ENCODE data around the gene CEP170B. TPM values are rescaled to one million over a fixed set of nuclear protein-coding genes. Genes with fewer than 3 reads are reported as not detected.

Gene CEP170B
- total and polyA plus RNA-seq, 2 donors (not counting 1 experiment from before 2014, with no cell fraction given) = 0.16 to 0.59 TPM

GRCh38 chr14:104869669-104870367 lies 4.8 kb downstream of the CEP170B start:
- Histone ChIP-seq H3K36me3 (replicated peaks in 1 of 2; ENCODE audit: control extremely low read depth in 1 of 2, control insufficient read depth in 1 of 2, extremely low read depth in 1 of 2, insufficient read depth in 2 of 2, low read length in 1 of 2) (no peaks in the 10 kb centered on the region), H2AFZ (ENCODE audit: insufficient read depth, low read depth, low read length, poor library complexity, severe bottlenecking) (no peak overlapping the region), H3K4me2 (replicated peaks; ENCODE audit: low read depth, low read length, poor library complexity, severe bottlenecking) (no peak overlapping the region), H3K27me3 (replicated peaks in 1 of 4; ENCODE audit: control extremely low read depth in 1 of 4, control insufficient read depth in 3 of 4, insufficient read depth in 4 of 4, low read length in 3 of 4) (peaks cover 0 to 60% (median 21%) of the 10 kb centered on the region in 4 experiments), H3K9me3 (ENCODE audit: control extremely low read depth in 1 of 3, control insufficient read depth in 2 of 3, insufficient read depth in 1 of 3, low read length in 2 of 3) (peaks cover 0 to 14% (median 0%) of the 10 kb centered on the region in 3 donors), H3K4me3 (ENCODE audit: control extremely low read depth in 1 of 5, extremely low read depth in 1 of 5, insufficient read depth in 1 of 5, low read depth in 2 of 5, low read length in 4 of 5) (no peak overlapping the region), H3K9ac (ENCODE audit: low read length) (no peak overlapping the region), H3K27ac (ENCODE audit: low read length in 2 of 2) (no peak overlapping the region), H3K4me1 (ENCODE audit: control insufficient read depth in 2 of 2, insufficient read depth in 2 of 2, low read length in 2 of 2) (peaks cover 15 to 23% of the 10 kb centered on the region in 2 donors), H4K20me1 (ENCODE audit: control insufficient read depth, insufficient read depth, low read length, poor library complexity, severe bottlenecking) (no peaks in the 10 kb centered on the region), H3K79me2 (ENCODE audit: control insufficient read depth, insufficient read depth, low read length) (no peaks in the 10 kb centered on the region)
- Mint-ChIP-seq H3K4me1 (peaks cover 21% of the 10 kb centered on the region), H3K27me3 (peaks cover 33% of the 10 kb centered on the region), H3K27ac (no peak overlapping the region), H3K9me3 (ENCODE audit: insufficient read depth) (no peaks in the 10 kb centered on the region), H3K4me3 (no peak overlapping the region)
- 97% methylated on average over 5 of the region's 18 CpGs for WGBS (ENCODE audit: insufficient coverage)
- ChIA-PET CTCF (interaction anchor here (2.0 kb wide), 1 partner anchor 101 kb away, joined by 12 read pairs; no protein-coding TSS in a partner anchor), POLR2A (no interaction called here)
- DNase-seq (no peak), ATAC-seq (ENCODE audit: low read depth) (no peak)
- intact Hi-C loops (cut with micrococcal nuclease) = no loop called here
- TF ChIP-seq, protein P1, sequence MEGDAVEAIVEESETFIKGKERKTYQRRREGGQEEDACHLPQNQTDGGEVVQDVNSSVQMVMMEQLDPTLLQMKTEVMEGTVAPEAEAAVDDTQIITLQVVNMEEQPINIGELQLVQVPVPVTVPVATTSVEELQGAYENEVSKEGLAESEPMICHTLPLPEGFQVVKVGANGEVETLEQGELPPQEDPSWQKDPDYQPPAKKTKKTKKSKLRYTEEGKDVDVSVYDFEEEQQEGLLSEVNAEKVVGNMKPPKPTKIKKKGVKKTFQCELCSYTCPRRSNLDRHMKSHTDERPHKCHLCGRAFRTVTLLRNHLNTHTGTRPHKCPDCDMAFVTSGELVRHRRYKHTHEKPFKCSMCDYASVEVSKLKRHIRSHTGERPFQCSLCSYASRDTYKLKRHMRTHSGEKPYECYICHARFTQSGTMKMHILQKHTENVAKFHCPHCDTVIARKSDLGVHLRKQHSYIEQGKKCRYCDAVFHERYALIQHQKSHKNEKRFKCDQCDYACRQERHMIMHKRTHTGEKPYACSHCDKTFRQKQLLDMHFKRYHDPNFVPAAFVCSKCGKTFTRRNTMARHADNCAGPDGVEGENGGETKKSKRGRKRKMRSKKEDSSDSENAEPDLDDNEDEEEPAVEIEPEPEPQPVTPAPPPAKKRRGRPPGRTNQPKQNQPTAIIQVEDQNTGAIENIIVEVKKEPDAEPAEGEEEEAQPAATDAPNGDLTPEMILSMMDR (IDR thresholded peaks at IDR 0.05) = no peak
- no peak for TF ChIP-seq EZH2 (IDR thresholded peaks at IDR 0.05; ENCODE audit: borderline replicate concordance, insufficient read depth, low read depth, low read length, poor library complexity, severe bottlenecking)
